ENCODE measurements around the gene IDH3A. TPM values are rescaled to one million over a fixed set of nuclear protein-coding genes. Genes with fewer than 3 reads are reported as not detected.

IDH3A gene
- polyA plus RNA-seq, 3 donors = 46.5 to 85.0 (median 74.0) TPM

DNA sequence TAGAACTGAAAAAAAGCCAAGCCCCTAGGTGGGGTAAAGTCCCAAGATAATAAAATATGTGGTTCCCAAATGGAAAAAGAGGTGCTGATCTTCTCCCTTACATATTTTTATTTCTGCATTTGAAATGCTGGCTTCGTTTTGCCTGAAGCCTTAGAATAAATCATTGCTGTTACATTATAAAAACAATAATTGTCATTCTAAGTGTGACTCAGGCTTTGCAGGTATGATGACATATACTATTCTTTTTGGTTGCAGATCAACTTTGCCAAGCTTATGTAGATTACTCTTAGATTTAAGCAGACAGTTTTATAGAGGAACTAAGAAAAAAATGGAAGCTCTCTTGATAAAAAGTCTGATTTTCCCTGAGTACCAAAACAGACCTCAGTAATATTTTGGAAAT, 7.5 kb downstream of the IDH3A start:
- H3K27ac Mint-ChIP-seq = no peak overlapping the region
- H3K36me3 Mint-ChIP-seq = peaks cover 54% of the 10 kb centered on the region in 2 donors
- Histone ChIP-seq H3K4me1 (ENCODE audit: control insufficient read depth in 1 of 2, insufficient read depth in 2 of 2, low read length in 2 of 2) (peaks cover 9 to 12% of the 10 kb centered on the region in 2 donors), H2AFZ (ENCODE audit: insufficient read depth, low read depth, low read length, poor library complexity, severe bottlenecking) (no peak overlapping the region), H3K9ac (ENCODE audit: insufficient read depth, low read length, poor library complexity, severe bottlenecking) (no peak overlapping the region), H3K36me3 (replicated peaks in 1 of 2; ENCODE audit: control insufficient read depth in 1 of 2, insufficient read depth in 2 of 2, low read length in 2 of 2) (peaks cover 38 to 62% of the 10 kb centered on the region in 2 donors), H3K4me3 (replicated peaks in 1 of 3; ENCODE audit: low read depth in 2 of 3, low read length in 3 of 3) (no peak overlapping the region), H4K20me1 (ENCODE audit: insufficient read depth, low read length) (peaks cover 19% of the 10 kb centered on the region), H3K9me3 (replicated peaks in 1 of 2; ENCODE audit: control insufficient read depth in 1 of 2, insufficient read depth in 1 of 2, low read length in 2 of 2) (no peaks in the 10 kb centered on the region), H3K4me2 (replicated peaks; ENCODE audit: extremely low read depth, low read length, poor library complexity, severe bottlenecking) (no peak overlapping the region), H3K27ac (ENCODE audit: low read depth in 1 of 2, low read length in 2 of 2) (no peak overlapping the region), H3K79me2 (ENCODE audit: insufficient read depth, low read length) (peaks cover 31% of the 10 kb centered on the region), H3K27me3 (ENCODE audit: control insufficient read depth in 2 of 2, insufficient read depth in 2 of 2, low read length in 2 of 2) (no peaks in the 10 kb centered on the region)
- no peaks in the 10 kb centered on the region for H3K27me3 Mint-ChIP-seq (ENCODE audit: low read depth in 3 of 3)
- intact Hi-C loops (cut with micrococcal nuclease) = no loop called here
- H3K4me1 Mint-ChIP-seq = peaks cover 21% of the 10 kb centered on the region
- no CpG with 5 or more reads among the region's 1 CpG for WGBS (ENCODE audit: insufficient coverage)
- no peaks in the 10 kb centered on the region for H3K9me3 Mint-ChIP-seq
- TF ChIP-seq, protein P1, sequence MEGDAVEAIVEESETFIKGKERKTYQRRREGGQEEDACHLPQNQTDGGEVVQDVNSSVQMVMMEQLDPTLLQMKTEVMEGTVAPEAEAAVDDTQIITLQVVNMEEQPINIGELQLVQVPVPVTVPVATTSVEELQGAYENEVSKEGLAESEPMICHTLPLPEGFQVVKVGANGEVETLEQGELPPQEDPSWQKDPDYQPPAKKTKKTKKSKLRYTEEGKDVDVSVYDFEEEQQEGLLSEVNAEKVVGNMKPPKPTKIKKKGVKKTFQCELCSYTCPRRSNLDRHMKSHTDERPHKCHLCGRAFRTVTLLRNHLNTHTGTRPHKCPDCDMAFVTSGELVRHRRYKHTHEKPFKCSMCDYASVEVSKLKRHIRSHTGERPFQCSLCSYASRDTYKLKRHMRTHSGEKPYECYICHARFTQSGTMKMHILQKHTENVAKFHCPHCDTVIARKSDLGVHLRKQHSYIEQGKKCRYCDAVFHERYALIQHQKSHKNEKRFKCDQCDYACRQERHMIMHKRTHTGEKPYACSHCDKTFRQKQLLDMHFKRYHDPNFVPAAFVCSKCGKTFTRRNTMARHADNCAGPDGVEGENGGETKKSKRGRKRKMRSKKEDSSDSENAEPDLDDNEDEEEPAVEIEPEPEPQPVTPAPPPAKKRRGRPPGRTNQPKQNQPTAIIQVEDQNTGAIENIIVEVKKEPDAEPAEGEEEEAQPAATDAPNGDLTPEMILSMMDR (IDR thresholded peaks at IDR 0.05) = no peak
- H3K4me3 Mint-ChIP-seq = no peak overlapping the region
- DNase-seq = no peak

DNA sequence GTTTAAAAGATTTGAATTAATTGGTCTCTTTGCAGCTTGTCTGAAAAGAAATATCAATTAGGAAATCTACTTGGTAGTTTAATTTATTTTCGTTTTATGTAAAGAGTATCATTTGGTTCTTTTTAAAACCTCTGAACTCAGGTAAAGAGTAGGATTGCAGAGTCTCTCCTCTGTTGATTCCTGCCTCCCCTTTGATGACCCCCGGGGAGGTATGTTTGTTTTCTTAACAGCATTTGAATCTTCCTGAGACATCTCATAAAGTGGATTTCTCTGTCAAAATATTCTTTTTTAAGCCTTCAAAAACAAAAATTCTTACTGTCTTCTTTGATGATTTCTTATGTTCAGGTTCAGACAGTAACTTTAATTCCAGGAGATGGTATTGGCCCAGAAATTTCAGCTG, 8.0 kb downstream of the IDH3A start:
- no peak for DNase-seq
- Mint-ChIP-seq H3K36me3 (peaks cover 59 to 60% of the 10 kb centered on the region in 2 donors), H3K27me3 (ENCODE audit: low read depth in 3 of 3) (no peaks in the 10 kb centered on the region), H3K4me1 (peaks cover 21% of the 10 kb centered on the region), H3K9me3 (no peaks in the 10 kb centered on the region), H3K27ac (no peak overlapping the region), H3K4me3 (no peak overlapping the region)
- peaks cover 25% of the 10 kb centered on the region for H3K79me2 ChIP-seq (ENCODE audit: insufficient read depth, low read length)
- H3K9ac ChIP-seq (ENCODE audit: insufficient read depth, low read length, poor library complexity, severe bottlenecking) = no peak overlapping the region
- H3K27me3 ChIP-seq (ENCODE audit: control insufficient read depth in 2 of 2, insufficient read depth in 2 of 2, low read length in 2 of 2) = no peaks in the 10 kb centered on the region
- WGBS (ENCODE audit: insufficient coverage) = no CpG with 5 or more reads among the region's 2 CpGs
- H3K4me1 ChIP-seq (ENCODE audit: control insufficient read depth in 1 of 2, insufficient read depth in 2 of 2, low read length in 2 of 2) = peaks cover 9 to 12% of the 10 kb centered on the region in 2 donors
- no peaks in the 10 kb centered on the region for H3K9me3 ChIP-seq (replicated peaks in 1 of 2; ENCODE audit: control insufficient read depth in 1 of 2, insufficient read depth in 1 of 2, low read length in 2 of 2)
- intact Hi-C loops (cut with micrococcal nuclease) = no loop called here
- H3K4me3 ChIP-seq (replicated peaks in 1 of 3; ENCODE audit: low read depth in 2 of 3, low read length in 3 of 3) = no peak overlapping the region
- no peak overlapping the region for H3K4me2 ChIP-seq (replicated peaks; ENCODE audit: extremely low read depth, low read length, poor library complexity, severe bottlenecking)
- peaks cover 19% of the 10 kb centered on the region for H4K20me1 ChIP-seq (ENCODE audit: insufficient read depth, low read length)
- H3K27ac ChIP-seq (ENCODE audit: low read depth in 1 of 2, low read length in 2 of 2) = no peak overlapping the region
- peaks cover 43 to 67% of the 10 kb centered on the region in 2 donors for H3K36me3 ChIP-seq (replicated peaks in 1 of 2; ENCODE audit: control insufficient read depth in 1 of 2, insufficient read depth in 2 of 2, low read length in 2 of 2)
- TF ChIP-seq, protein P1 (IDR thresholded peaks at IDR 0.05) = no peak
- no peak overlapping the region for H2AFZ ChIP-seq (ENCODE audit: insufficient read depth, low read depth, low read length, poor library complexity, severe bottlenecking)

Measured in CD14-positive monocyte (primary cell).